ENCODE results near the gene ATP2A1. TPM values are rescaled to one million over a fixed set of nuclear protein-coding genes. Genes with fewer than 3 reads are reported as not detected.

The ATP2A1 gene
- polyA plus RNA-seq, 4 donors: 0.90 to 4.2 (median 3.0) TPM

- WGBS, 3 donors: 0 to 1% (median 1%) methylated on average over 42 to 79 of the region's 79 CpGs
- no peak for FAIRE-seq
- no peaks in the 10 kb centered on the region for H3K9me3 ChIP-seq (ENCODE audit: control insufficient read depth in 2 of 2, insufficient read depth in 1 of 2, low read depth in 1 of 2, low read length in 1 of 2)
These were observed 72.5 kb downstream of the ATP2A1 start, which contains the start of gene NFATC2IP for GRCh38 chr16:28950648-28951409. NFATC2IP (plus strand) TSS chr16:28950937; CDS start chr16:28951012, 75 bp downstream.

DNA sequence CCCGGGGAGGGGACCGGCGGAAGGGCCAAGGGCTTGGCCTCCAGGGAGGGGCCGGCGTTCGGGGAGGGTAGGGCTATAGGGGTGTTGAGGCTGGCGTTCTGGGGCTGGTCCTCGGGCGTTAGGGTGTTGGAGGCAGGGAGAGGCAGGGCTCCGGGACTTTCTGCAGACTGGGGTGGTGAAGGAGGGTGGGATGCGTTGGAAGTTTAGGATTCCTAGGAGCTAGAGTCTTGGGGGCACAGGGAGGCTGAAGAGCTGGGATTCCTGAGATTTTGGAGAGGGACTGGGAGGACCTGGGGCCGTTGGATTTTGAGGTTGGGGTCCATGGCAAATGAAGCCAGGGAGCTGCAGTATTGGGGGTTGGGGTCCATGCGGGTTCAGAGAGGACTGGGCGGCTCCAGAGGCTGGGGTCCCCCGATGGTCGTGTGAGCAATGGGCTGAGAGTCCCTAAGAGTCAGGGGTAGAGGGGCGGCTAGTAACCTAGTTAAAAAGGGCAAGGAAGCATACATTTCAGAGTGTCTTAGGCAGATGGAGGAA lies 73.2 kb downstream of the ATP2A1 start:
- 0 to 2% (median 2%) methylated on average over 17 of the region's 17 CpGs for WGBS, 3 donors
- peak overlapping the region; percentile 75 to 99 (median 96) for H3K4me3 ChIP-seq (ENCODE audit: low read depth in 1 of 3, low read length in 3 of 3)
- no peak for FAIRE-seq
- peak in 1 of 2 donors; percentile 65 for DNase-seq
- no peaks in the 10 kb centered on the region for H3K9me3 ChIP-seq (ENCODE audit: control insufficient read depth in 2 of 2, insufficient read depth in 1 of 2, low read depth in 1 of 2, low read length in 1 of 2)
- H3K4me1 ChIP-seq (ENCODE audit: control insufficient read depth in 3 of 3, insufficient read depth in 2 of 3, low read depth in 1 of 3, low read length in 2 of 3): peaks cover 0 to 10% (median 9%) of the 10 kb centered on the region in 3 donors
- peak overlapping the region in 2 of 3 donors; percentile 71 to 89 for H3K27ac ChIP-seq (ENCODE audit: low read depth in 1 of 3, low read length in 2 of 3)
- no peaks in the 10 kb centered on the region for H3K27me3 ChIP-seq (ENCODE audit: control insufficient read depth in 3 of 3, insufficient read depth in 3 of 3, low read length in 3 of 3)
- peaks cover 0 to 37% (median 8%) of the 10 kb centered on the region in 3 donors for H3K36me3 ChIP-seq (ENCODE audit: control insufficient read depth in 3 of 3, insufficient read depth in 2 of 3, low read depth in 1 of 3, low read length in 3 of 3)

More at GRCh38 chr16:28950648-28951409, 72.5 kb downstream of the ATP2A1 start, which contains the start of gene NFATC2IP:
- Histone ChIP-seq H3K36me3 (ENCODE audit: control insufficient read depth in 3 of 3, insufficient read depth in 2 of 3, low read depth in 1 of 3, low read length in 3 of 3) (peaks cover 0 to 30% (median 8%) of the 10 kb centered on the region in 3 donors), H3K4me1 (ENCODE audit: control insufficient read depth in 3 of 3, insufficient read depth in 2 of 3, low read depth in 1 of 3, low read length in 2 of 3) (peaks cover 0 to 10% (median 9%) of the 10 kb centered on the region in 3 donors), H3K27ac (ENCODE audit: low read depth in 1 of 3, low read length in 2 of 3) (peak within 1 kb of the TSS; percentile 71 to 89 (median 76)), H3K4me3 (ENCODE audit: low read depth in 1 of 3, low read length in 3 of 3) (peak within 1 kb of the TSS; percentile 75 to 99 (median 96)), H3K27me3 (ENCODE audit: control insufficient read depth in 3 of 3, insufficient read depth in 3 of 3, low read length in 3 of 3) (no peaks in the 10 kb centered on the region)
- DNase-seq: peak; percentile 100

Other genes starting within 250 kb of the ATP2A1 start
- 1 to 10 TPM in 1 of 4 donors, under 1 TPM in 1, not detected in 2; 0.03 to 2.2 TPM for gene NPIPB8, start 240.4 kb upstream of the ATP2A1 start, polyA plus RNA-seq
- gene EIF3C, start 167.0 kb upstream of the ATP2A1 start, polyA plus RNA-seq: 100 to 1,000 TPM; 430 to 869 (median 564) TPM
- gene NPIPB9, start 126.7 kb upstream of the ATP2A1 start, polyA plus RNA-seq: 1 to 10 TPM in 1 of 4 donors, under 1 TPM in 1, not detected in 2; 0.10 to 3.6 TPM
- gene ATXN2L, start 55.5 kb upstream of the ATP2A1 start, polyA plus RNA-seq: 100 to 1,000 TPM in 1 of 4 donors, 10 to 100 TPM in 3; 51.9 to 114 (median 65.1) TPM
- 100 to 1,000 TPM; 145 to 293 (median 212) TPM for gene TUFM, start 32.1 kb upstream of the ATP2A1 start, polyA plus RNA-seq
- 10 to 100 TPM; 26.2 to 76.0 (median 42.5) TPM for gene SH2B1, start 14.6 kb upstream of the ATP2A1 start, polyA plus RNA-seq
- 10 to 100 TPM; 26.5 to 55.7 (median 29.8) TPM for gene RABEP2, start 46.8 kb downstream of the ATP2A1 start, polyA plus RNA-seq
- 1 to 10 TPM in 2 of 4 donors, under 1 TPM in 1, not detected in 1; 0.81 to 2.4 (median 1.1) TPM for gene CD19, start 53.5 kb downstream of the ATP2A1 start, polyA plus RNA-seq
- 10 to 100 TPM; 16.5 to 53.0 (median 22.5) TPM for gene NFATC2IP, start 72.4 kb downstream of the ATP2A1 start, polyA plus RNA-seq
- gene SPNS1, start 96.3 kb downstream of the ATP2A1 start, polyA plus RNA-seq: 10 to 100 TPM; 41.7 to 68.8 (median 59.1) TPM
- gene LAT, start 106.6 kb downstream of the ATP2A1 start, polyA plus RNA-seq: 10 to 100 TPM in 3 of 4 donors, 1 to 10 TPM in 1; 7.5 to 19.2 (median 12.1) TPM